DOHH2 (cell line): ENCODE results near the gene DCDC2C.

Experiments used
- CTCF ChIP-seq: fragments of 200-600 bp; sonication (generic); IDR thresholded peaks from one replicate; pipeline ENCODE4 v1.5.1; 2014; ENCODE audit warnings: antibody characterized with exemption, mild to moderate bottlenecking, low read depth, low read length; ENCODE audit not compliant: poor library complexity, severe bottlenecking
- EZH2phosphoT487 ChIP-seq: fragments of 200-600 bp; sonication (generic); IDR thresholded peaks from 2 replicates; pipeline ENCODE4 v1.6.1; 2017; ENCODE audit warnings: borderline replicate concordance, mild to moderate bottlenecking, antibody characterized with exemption, low read length, moderate library complexity, mixed read lengths

- TF ChIP-seq CTCF (no peak), EZH2phosphoT487 (no peak)
These were observed 21.6 kb downstream of the DCDC2C start for GRCh38 chr2:3725002-3725401.
